ENCODE results near the gene PHYH. TPM values are rescaled to one million over a fixed set of nuclear protein-coding genes. Genes with fewer than 3 reads are reported as not detected.
A peak's percentile ranks its signal among the peaks of the same experiment; 100 is the strongest.

The PHYH gene
- total RNA-seq, 1 experiment from 2014 or later = 52.3 TPM

DNA sequence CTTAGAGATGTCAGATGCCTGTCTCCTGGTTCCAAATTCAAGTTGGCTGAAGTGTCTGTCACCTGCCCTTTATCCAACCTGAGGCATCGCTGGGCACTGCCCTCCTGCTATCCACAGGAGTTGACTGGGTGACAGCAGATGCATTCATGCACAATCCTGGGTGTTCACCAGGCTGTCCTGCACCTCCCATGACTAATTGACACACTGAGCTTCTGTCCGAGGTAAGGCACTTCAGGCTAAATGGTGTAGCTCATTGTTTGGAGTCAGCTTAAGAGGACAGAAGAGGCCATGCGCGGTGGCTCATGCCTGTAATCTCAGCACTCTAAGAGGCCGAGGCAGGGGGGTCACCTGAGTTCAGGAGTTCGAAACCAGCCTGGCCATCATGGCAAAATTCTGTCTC lies 68.1 kb downstream of the PHYH start:
- Mint-ChIP-seq H3K9me3 (ENCODE audit: unreplicated experiment) (no peaks in the 10 kb centered on the region), H3K4me3 (ENCODE audit: unreplicated experiment) (no peak overlapping the region), H3K36me3 (ENCODE audit: insufficient read depth, unreplicated experiment) (peaks cover 4% of the 10 kb centered on the region), H3K27ac (ENCODE audit: unreplicated experiment) (no peak overlapping the region), H3K27me3 (ENCODE audit: insufficient read depth, unreplicated experiment) (no peaks in the 10 kb centered on the region), H3K4me1 (ENCODE audit: low read depth, unreplicated experiment) (no peaks in the 10 kb centered on the region)
- no peak overlapping the region for H3K4me3 ChIP-seq (ENCODE audit: low read depth, low read length)
- H3K27me3 ChIP-seq (replicated peaks; ENCODE audit: control insufficient read depth, insufficient read depth, low read length) = no peaks in the 10 kb centered on the region
- no peaks in the 10 kb centered on the region for H3K9me3 ChIP-seq
- ChIA-PET CTCF (no interaction called here), POLR2A (no interaction called here)
- H3K4me1 ChIP-seq = no peaks in the 10 kb centered on the region
- DNase-seq = peak in 1 of 2 experiments; percentile 32
- TF ChIP-seq, protein P1, sequence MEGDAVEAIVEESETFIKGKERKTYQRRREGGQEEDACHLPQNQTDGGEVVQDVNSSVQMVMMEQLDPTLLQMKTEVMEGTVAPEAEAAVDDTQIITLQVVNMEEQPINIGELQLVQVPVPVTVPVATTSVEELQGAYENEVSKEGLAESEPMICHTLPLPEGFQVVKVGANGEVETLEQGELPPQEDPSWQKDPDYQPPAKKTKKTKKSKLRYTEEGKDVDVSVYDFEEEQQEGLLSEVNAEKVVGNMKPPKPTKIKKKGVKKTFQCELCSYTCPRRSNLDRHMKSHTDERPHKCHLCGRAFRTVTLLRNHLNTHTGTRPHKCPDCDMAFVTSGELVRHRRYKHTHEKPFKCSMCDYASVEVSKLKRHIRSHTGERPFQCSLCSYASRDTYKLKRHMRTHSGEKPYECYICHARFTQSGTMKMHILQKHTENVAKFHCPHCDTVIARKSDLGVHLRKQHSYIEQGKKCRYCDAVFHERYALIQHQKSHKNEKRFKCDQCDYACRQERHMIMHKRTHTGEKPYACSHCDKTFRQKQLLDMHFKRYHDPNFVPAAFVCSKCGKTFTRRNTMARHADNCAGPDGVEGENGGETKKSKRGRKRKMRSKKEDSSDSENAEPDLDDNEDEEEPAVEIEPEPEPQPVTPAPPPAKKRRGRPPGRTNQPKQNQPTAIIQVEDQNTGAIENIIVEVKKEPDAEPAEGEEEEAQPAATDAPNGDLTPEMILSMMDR (IDR thresholded peaks at IDR 0.05; ENCODE audit: insufficient read depth in 1 of 2, low read depth in 1 of 2, low read length in 1 of 2, severe bottlenecking in 1 of 2, unreplicated experiment in 1 of 2) = no peak
- intact Hi-C loops (cut with micrococcal nuclease; ENCODE audit: unreplicated experiment) = no loop called here
- no peaks in the 10 kb centered on the region for H3K36me3 ChIP-seq (ENCODE audit: control insufficient read depth, insufficient read depth, low read length)
- BruUV-seq (replicated peaks) = no TSS peak

DNA sequence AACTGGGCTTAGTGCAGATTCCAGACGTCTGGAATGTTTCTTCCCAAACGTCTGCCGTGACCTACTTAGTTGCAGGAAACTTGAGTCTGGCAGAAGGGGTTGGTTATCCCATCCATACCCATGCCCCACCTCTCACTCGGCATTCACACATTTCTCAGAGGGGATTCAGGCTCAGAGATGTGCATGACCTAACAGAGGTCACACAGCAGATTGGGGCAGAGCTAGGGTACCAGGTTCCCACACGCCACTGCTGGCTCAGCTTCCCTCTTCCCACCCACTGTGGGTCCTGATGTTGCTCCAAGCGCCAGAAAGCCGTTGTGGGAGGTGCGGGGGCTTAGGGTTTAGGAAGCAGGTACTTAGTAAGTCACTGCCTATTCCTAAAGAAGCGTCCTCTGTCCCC lies 68.7 kb downstream of the PHYH start:
- no TSS peak for BruUV-seq (replicated peaks)
- CTCF ChIA-PET = no interaction called here
- no peaks in the 10 kb centered on the region for H3K4me1 Mint-ChIP-seq (ENCODE audit: low read depth, unreplicated experiment)

More for the DNA sequence above, 68.7 kb downstream of the PHYH start:
- no peaks in the 10 kb centered on the region for H3K36me3 Mint-ChIP-seq (ENCODE audit: insufficient read depth, unreplicated experiment)
- intact Hi-C loops (cut with micrococcal nuclease; ENCODE audit: unreplicated experiment) = no loop called here
- no peak overlapping the region for H3K4me3 Mint-ChIP-seq (ENCODE audit: unreplicated experiment)
- no peaks in the 10 kb centered on the region for H3K9me3 Mint-ChIP-seq (ENCODE audit: unreplicated experiment)
- no peaks in the 10 kb centered on the region for H3K4me1 ChIP-seq
- H3K4me3 ChIP-seq (ENCODE audit: low read depth, low read length) = no peak overlapping the region
- no peaks in the 10 kb centered on the region for H3K36me3 ChIP-seq (ENCODE audit: control insufficient read depth, insufficient read depth, low read length)
- DNase-seq = peak in 1 of 2 experiments; percentile 27
- TF ChIP-seq, protein P1 (IDR thresholded peaks at IDR 0.05; ENCODE audit: insufficient read depth in 1 of 2, low read depth in 1 of 2, low read length in 1 of 2, severe bottlenecking in 1 of 2, unreplicated experiment in 1 of 2) = no peak
- H3K27me3 Mint-ChIP-seq (ENCODE audit: insufficient read depth, unreplicated experiment) = no peaks in the 10 kb centered on the region
- H3K27me3 ChIP-seq (replicated peaks; ENCODE audit: control insufficient read depth, insufficient read depth, low read length) = no peaks in the 10 kb centered on the region
- no peak overlapping the region for H3K27ac Mint-ChIP-seq (ENCODE audit: unreplicated experiment)
- H3K9me3 ChIP-seq = no peaks in the 10 kb centered on the region
- POLR2A ChIA-PET = no interaction called here

Other genes starting within 250 kb of the PHYH start
- gene OPTN, start 199.9 kb downstream of the PHYH start, total RNA-seq (2022) = 59.6 and 70.9 TPM in 2 replicates
- 55.0 and 62.6 TPM in 2 replicates for gene MCM10, start 138.5 kb downstream of the PHYH start, total RNA-seq (2022)
- gene UCMA, start 65.7 kb downstream of the PHYH start, total RNA-seq (2022) = not detected in 2 replicates
- 129 and 139 TPM in 2 replicates for gene SEPHS1, start 48.2 kb upstream of the PHYH start, total RNA-seq (2022)
- 24.6 and 27.8 TPM in 2 replicates for gene BEND7, start 228.9 kb upstream of the PHYH start, total RNA-seq (2022)

Measured in Caco-2 (cell line).